Stimulated activated CD8-positive, alpha-beta memory T cell treated with anti-CD3 and anti-CD28 coated beads, Interleukin-4, amount 100 ng/mL, for 24 hours (primary cell): ENCODE results near the gene SLC24A3.

Source experiments
- DNase-seq: peaks from one replicate; pipeline ENCODE4 v3.0.0-alpha.2; 2020; ENCODE audit warnings: low read depth

The SLC24A3 gene

DNA sequence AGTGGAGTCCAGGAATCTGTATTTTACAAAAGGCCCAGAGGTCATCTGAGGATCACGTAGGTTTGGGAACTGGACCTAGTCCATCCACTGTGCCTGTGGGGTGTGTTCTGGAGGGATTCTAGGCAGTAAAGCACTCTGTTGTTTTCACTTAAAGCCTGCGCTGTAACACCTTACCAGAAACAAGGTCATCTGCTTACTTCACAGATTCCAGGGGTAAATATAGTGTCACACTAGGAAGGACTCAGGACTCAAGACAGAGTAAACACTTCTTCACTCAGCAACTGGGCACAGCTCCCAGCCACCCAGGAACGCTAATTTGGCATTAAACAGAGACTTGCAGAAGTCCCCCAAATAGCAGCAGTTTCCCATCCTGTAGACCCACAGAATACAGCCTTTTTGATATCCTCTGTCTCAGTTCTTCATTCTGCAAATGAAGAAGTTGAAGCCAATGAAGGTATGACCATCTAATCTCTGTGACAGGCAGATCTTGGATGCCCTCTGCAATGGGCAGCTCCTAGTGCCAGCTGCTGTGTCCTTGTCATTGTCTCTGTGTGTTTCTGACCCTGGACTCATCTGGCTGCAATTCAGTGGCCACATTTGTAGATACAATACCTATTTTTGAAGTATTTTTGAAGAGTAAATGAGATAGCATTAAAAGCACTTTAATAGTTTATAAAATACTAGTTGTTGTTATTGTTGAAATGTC is 129.1 kb downstream of the SLC24A3 start:
- no peak for DNase-seq

DNA sequence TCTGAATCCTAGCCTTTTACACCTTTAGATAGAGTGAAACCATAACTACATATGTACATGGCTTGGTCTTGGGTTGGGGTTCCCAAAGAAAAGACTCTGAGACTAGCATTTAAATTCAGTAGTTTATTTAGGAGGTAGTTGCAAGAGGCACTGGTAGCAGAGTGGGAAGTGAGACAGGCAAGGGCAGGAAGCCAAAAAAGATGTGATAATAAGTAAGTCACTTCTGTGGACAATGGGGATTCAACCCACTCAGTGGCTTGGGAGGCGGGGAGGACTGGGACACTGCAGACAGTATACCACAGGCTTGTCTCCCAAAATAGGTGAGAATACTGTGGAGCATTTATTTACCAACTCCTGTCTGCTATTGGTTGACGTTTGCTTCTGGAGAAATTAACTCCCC is 131.9 kb downstream of the SLC24A3 start:
- DNase-seq = no peak

DNA sequence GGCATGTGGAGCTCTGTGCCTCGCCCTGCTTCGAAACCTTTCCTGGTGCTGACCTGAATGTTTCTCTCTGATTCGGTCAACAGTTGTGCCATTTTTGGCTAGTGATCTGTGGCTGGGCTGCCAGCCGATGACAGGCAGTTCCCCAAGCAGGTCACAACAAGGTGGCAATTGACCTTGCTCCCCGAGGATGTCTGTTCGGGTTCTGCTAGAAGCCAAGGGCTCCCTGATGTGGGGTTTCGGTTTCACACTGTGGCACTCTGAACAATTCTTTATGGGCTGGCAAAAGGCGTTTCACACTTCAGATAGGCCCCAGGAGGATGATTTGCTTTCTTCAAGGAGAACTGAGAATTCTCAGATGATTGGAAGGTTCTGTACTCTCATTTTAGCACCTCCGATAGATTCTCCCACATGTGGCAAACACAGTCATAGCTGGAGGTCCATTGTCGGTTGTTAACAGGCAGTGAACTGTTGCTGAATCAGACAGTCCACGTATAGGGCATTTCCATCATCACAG is 135.6 kb downstream of the SLC24A3 start:
- no peak for DNase-seq

DNA sequence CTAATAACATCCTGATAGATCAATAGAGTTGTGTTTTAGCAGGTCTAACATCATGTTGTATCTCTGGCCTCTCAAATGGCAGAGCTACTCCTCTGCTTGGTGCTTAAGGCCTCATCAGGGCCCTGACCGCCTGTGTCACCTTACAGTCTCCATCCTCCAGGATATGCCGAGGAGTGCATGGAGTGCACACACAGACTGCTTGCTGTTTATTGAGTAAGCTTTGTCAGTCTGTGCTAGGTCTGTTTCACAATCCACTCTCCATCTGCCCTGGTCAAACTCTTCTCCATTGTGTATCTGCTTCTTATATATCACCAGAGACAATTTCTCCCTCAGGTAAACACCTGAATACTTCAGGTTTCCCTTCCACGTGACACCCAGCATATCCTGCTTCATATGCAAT is 136.1 kb downstream of the SLC24A3 start:
- DNase-seq = no peak

DNA sequence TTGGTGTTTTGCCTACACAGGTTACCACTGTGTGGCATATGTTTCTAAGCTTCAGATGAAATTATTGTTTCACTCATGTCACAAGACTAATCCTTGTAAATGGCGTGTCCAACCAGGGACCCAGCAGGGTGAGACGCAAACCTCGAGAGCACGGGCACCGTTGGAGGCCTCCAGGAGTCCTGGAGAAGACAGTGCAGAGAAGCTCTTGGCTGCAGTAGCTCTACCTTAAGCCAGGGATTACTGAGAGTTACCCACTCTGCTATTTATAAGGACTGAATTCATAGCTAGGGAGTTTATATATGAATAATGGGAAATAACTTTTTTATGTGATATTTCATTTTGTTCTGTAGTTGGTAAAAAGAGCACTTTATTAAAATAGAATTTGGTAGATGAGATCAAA is 137.4 kb downstream of the SLC24A3 start:
- DNase-seq = no peak

DNA sequence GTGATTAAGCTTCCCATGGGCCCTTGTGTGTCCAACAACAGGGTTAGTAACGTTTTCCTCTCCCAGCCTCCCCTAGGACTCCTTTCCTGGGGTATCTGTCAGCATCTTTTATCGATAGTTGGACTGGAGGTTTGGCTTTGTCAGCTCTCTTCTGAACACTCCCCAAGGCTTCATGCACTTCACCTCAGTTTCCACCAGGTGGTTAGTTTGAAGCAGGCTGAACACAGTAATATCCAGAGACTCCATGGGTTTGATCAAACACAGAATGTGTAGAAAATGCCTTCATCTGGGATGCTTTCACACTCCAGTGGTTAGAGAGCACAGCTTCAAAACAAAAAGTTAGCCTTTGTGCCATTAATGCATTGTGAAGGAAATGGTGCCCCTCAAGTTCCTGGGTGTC is 139.1 kb downstream of the SLC24A3 start:
- DNase-seq = no peak

DNA sequence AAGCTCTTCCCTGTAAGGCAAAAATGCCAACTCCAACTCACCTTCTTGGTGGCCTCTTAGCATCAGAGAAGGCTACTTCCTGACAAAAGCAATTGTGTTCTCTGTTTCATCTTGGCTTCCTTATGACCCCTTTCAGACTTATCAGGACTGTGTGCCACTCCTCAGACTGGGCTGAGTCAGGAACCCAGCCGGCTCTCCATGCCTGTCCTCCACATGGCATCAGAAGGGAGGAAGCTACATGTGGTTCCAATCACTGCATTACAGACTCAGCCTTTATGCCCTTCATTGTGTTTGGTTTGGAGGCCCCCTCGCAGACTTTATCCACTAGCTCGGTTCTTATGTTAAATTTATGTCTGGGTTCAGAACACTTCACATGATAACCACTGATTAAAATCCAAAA is 142.5 kb downstream of the SLC24A3 start:
- DNase-seq = no peak

DNA sequence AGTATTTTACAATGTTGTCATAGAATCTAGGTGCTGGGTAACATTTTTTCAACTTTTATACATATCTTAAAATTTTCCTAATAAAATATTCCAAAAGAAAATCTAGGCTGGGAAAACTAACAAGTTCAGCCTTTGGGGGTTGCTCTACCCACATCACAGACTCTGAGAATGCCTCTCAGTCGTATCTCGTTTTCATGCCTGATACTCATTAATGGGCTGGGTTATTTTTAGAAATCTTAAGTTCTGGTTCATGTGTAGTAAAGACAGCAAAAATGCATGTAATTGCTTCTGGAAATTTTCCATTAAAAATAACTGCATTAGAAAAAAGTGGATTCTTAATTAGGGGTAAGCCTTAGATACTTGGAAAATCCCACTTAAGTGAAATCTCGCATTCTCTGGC is 149.3 kb downstream of the SLC24A3 start:
- no peak for DNase-seq

DNA sequence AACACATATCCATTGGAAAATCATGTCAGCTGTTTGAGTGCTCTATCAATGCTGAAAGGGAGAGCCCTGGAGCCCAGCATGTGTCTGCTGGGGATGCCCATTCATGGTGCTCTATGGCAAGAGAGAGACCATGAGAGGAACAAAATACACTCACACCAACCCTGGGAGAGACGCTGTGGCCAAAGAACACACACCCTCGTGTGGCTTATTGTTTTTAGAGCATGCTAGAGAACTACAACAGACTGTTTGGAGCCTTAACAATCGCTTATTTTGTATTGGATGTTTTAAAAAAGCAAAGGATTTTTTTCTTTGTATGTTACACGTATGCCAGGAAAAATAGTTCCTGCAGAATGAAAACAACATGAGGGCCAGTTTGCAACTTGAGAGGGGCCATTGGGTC is 151.0 kb downstream of the SLC24A3 start:
- no peak for DNase-seq

DNA sequence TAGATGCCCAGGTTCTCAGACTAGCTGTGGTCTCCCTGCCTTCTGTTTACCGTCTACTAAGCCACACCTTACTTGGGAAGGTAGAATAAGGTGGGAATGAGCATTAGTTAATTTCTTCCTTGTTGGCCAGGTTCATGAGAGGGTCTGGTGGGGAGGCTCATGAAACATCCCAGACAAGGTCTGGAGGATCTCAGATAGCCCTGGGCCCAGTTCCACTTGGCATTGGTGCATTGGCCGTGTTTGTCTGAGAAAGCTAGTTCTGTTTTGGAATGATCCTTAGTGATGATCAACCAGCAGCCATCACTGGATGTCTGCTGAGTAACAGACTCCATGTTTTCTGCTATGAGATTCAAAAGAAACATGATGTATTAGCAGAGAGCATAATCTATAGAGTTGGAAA is 155.1 kb downstream of the SLC24A3 start:
- no peak for DNase-seq

DNA sequence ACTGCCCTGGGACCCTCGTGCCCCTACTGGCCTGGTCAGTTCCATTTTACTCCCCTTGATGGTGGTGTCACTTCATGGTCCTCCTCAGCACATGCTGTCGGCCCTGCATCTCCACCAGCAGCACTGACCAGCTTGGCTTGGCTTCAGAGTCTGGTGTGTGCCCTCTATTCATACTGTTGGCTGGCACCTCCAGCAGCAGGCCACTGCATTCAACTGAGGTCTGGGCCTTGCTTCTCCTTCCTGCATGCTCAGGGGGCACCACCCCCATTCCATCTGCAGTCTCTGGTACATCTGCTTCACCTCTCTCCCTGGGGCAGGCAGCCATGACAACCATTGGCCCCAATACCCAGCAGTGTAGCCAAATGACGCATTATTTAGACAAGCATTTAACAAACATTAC is 155.9 kb downstream of the SLC24A3 start:
- DNase-seq = no peak

DNA sequence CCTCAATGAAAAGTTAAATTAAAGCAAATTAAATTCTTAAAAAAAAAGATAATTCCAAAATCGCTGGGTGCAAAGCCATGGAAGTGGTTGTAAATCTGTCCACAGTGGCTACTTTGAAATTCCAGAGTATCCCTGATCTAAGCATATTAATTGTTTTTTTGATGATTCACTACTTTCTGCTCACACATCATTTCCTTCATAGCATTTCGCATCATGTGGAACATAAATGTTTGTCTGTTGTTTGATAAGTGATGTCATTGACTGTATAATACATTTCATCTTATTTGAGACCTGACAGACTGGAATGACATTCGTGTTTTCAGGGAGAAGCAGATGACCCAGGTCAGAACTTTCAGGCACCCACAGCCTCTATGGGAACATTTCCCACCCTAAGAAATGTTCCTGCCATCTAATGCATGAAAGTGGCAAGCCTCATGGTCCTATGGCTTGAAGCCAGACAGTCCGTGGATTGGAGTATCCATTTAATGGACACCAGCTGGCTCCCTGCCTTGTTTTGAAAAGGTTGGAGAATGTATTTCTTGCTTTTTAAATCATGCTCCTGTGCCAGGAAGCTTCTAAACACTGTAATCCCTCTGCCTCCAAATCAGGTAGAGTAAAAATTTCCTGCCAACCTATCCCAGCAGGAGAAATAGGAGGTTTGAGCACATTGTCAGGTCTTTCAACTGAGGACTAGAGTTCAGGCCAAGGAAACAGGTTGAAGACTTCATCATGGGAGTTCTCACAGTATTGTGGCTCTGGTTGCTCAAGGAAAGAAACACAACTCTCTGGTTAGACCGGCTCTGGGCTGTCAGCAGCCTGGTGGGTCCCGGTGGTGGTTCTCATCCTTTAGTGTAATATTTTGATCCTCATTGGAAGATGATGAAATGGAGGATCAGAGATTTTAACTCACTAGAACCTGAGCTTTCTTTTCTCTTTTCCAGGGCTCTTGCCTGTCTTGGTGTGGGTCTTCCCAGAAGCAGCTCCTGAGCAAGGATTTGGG is 157.9 kb downstream of the SLC24A3 start:
- DNase-seq = no peak

DNA sequence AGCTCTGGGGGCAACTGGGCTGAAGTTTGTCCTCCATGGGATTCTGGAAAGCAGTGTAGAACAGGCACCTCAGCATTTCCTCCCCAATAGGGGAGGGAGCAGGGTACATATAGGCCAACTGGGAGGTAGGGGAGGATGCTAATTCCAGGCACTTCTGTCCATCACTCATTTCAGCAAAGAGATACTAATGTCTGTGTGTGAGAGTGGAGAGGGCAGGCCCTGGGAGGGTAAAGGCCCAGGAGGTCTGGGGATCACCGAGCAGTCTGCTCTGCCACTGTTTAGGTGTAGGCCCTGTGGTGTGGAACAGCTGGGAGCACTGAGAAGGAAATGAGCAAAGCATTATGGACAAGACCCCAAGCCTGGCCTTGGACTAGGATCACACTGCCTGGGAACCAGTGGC is 158.7 kb downstream of the SLC24A3 start:
- DNase-seq = no peak

DNA sequence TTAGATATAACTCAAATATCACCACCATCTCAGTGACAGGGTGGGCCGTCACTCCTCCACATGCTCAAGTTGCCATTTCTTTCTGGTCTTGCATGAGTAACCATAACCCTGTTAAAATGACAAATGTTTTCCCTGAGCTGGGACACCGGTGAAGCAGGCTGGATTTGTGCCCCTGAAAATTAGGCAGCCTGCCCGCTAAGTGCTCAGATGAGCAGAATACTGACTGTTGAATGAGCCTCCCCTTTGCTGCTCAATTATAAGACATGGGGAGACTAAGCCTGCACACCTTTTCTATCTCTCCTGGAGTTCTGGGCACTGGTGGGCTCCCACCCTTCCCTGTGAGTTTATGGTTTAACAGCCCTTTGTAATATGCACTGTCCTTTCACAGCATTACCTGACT is 161.8 kb downstream of the SLC24A3 start:
- DNase-seq = no peak

DNA sequence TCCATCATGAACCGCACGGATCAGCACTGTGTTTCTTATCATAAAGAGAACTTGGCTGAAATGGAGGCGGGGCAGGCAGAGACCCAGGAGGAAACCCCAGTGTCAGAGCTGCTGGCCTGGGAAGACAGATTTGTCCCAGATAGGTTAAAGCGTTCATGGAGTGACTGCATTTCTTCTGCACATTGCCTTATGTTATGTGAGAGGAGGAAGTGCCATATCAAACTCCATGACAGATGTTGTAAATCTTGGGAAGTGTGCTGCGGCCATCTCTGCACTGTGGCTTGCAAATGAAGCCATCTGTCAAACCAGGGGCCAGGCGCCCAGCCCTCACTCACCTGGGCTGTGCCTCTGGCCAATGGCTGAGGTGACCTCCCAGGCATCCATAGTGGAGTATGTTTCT is 163.0 kb downstream of the SLC24A3 start:
- no peak for DNase-seq

DNA sequence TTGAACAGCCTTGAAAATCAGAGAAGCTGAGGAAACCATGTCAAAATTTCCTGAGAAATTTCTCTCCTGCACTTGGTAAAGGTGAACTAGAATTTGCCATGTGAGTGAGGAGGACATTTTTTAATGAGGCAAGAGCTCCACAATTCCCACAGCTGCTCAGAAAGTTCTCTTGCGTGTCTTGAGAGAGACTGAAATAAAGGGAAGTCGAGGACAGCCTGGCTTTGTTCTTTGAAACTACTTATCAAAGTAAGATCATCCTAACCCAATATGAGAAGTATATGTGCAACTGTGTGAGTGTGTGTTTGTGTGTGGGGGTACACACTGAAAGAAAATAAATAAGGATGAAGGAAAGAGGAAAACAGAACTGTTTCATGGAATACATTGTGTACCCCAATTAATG is 163.4 kb downstream of the SLC24A3 start:
- no peak for DNase-seq

DNA sequence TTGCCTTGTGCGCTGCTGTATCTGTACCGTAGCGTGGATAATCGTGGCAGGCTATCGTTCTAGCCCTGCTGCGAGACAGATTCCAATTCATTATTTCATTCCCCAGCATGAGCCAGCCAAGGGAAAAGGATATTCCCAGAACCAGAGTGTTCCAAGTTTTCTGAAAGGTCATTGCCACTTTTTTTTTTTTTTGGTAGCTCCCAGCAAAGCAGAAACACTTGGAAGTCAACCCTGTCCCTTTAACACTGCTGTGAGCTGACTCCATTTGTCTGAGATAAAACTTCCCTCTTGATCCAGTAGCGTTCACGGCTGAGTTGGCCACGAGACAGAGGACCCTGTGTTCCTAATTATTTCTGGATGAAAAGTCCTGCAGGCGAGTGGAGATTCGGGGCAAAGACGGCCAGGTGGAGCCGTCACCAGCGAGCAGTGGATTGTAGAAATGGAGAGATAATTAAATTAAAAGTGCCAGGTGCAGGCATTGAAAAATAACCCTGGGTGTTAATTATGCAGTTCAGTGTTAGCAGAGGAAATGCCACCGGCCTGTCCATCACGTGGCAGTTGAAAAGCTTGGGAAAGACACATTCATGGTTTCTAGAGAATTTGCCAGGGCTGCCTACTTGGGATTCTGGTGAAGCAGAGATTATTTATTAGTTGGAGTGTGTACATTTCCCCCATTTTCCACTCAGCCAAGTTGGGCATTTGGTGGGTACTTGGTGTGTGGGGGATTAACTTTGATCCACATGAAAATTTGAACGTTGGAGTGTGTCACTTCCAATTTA is 164.2 kb downstream of the SLC24A3 start:
- DNase-seq = no peak

DNA sequence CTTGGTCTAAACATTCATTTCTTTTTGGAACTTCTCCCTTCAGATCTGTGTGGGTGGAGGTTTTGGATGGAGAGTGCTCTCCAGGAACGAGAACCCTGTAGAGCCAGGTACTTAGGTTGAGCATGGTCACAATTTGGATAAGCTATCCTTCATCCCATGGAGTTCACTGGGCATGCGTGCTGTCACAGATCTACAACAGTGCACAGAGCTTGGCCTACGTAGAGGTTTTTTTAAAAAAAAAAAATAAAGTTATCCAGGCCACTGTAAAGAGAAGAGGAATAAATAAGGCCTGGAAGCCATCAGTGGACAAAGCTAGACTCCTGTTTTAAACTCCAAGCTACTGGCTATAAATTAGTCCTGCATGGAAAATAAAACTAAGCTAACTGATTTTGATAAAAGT is 165.6 kb downstream of the SLC24A3 start:
- no peak for DNase-seq

DNA sequence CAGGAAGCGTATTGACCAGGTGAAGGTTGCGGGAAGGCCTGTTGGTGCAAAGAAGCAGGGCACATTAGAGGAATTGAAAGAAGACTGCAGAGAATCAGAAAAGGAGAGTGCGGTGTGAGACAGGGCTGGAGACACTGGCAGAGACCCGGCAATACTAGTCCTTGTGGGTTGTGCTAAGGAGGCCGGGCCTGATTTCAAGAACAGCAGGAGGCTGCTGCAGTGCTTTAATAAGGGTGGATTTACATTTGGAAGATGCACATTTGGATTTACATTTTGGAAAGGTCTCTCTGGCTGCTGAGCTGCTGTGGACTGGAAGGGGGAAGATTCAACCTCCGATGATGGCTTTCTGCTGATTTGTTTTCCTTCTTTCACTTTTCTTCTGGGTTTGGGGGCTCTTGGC is 167.8 kb downstream of the SLC24A3 start:
- no peak for DNase-seq

DNA sequence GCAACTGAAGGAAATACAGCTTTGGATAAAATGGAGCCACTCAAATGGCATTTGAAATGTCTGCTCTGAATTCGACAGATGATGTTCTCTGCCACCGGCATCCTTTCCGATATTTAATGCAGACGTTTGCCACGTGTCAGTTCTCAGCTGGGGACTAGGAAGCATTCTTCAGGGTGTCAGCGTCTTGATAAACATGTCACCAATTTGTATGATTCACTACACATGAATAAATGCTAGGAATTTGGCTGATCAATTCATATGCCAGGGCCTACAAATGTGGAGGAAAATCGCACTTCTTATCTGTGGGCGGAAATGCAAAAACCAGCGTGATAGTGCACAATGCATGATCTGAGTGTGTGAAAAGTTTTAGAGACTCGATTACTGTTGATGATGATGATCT is 169.5 kb downstream of the SLC24A3 start:
- DNase-seq = no peak

DNA sequence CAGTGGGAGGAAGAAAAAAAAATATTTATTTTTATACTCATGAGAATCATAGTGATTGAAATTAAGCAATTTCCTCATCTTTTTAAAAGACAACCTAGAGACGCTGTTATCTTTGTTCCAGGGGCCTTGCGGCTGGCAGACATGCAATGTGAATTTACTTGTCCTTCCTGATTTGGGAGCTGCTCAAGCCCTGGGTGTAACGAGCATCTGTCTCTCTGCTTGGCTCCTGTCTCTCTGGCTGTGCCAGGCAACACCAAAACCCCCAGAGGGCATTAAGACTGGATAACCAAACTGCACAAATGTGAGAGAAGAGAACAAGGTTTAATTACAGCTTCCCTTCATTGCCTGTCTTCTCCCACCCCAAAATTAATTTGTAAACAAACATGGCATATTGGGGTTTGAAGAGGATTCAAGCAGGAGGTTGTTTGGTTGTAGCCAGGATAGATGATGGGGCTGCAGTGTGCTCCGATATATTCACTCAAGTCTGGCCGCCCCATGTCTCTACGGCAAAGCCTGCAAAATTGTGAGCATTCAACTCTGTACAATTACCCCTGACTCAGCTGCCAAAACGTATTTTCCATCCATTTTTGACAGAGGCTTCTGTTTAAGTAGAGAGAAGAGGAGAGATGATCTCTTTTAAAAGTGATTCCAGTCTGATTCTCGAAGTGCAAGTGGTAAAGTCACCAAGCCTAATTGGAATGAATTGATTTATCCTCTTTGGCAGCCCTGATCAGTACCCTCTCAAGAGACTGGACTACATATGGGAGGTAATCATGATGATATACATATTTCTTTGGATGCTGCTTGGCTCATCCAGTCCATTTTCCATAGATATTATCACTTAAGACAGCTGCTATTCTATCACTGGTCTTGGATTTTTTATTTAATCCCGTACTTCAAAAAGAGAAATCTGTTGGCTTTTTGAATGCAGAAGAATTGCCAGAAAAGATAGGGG is 170.2 kb downstream of the SLC24A3 start:
- DNase-seq = no peak
